ENCODE data around the gene SS18L1.

- TF ChIP-seq CTCF (IDR thresholded peaks at IDR 0.05) (no peak), POLR2A (IDR thresholded peaks at IDR 0.05) (no peak), EP300 (IDR thresholded peaks at IDR 0.05) (no peak)
These were observed 17.4 kb upstream of the SS18L1 start for GRCh38 chr20:62126141-62126540.
